ENCODE measurements around the gene PTPRF. TPM values are rescaled to one million over a fixed set of nuclear protein-coding genes. Genes with fewer than 3 reads are reported as not detected.

The PTPRF gene
- total RNA-seq, 1 donor from 2014 or later = 66.7 TPM

DNA sequence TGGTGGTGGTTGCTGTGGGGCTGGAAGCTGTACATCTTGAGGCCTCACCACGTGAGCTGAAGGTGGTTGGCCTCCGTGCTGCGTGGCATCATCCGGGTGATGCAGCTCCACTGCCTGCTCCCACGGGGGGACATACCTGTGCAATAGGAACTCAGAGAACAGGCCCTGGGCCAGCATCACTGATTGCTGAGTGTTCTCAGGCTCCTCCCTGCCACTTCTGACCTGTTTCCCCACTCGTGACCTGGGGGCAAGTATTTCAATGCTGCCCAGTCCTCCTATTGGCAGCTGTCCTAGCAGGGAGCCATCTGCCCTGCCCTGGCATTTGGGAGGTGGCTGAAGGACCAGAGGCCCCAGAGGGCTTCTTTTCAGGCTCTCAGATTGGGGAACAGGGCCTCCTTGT lies 26.1 kb downstream of the PTPRF start:
- DNase-seq (ENCODE audit: low spot score) = no peak
- TF ChIP-seq, protein P1, sequence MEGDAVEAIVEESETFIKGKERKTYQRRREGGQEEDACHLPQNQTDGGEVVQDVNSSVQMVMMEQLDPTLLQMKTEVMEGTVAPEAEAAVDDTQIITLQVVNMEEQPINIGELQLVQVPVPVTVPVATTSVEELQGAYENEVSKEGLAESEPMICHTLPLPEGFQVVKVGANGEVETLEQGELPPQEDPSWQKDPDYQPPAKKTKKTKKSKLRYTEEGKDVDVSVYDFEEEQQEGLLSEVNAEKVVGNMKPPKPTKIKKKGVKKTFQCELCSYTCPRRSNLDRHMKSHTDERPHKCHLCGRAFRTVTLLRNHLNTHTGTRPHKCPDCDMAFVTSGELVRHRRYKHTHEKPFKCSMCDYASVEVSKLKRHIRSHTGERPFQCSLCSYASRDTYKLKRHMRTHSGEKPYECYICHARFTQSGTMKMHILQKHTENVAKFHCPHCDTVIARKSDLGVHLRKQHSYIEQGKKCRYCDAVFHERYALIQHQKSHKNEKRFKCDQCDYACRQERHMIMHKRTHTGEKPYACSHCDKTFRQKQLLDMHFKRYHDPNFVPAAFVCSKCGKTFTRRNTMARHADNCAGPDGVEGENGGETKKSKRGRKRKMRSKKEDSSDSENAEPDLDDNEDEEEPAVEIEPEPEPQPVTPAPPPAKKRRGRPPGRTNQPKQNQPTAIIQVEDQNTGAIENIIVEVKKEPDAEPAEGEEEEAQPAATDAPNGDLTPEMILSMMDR (IDR thresholded peaks at IDR 0.05) = no peak
- Mint-ChIP-seq H3K4me1 (ENCODE audit: low read depth) (peaks cover 2% of the 10 kb centered on the region), H3K9me3 (ENCODE audit: low read depth) (no peaks in the 10 kb centered on the region), H3K36me3 (ENCODE audit: low read depth) (peaks cover 9% of the 10 kb centered on the region), H3K27ac (ENCODE audit: unreplicated experiment) (no peak overlapping the region), H3K27me3 (ENCODE audit: low read depth) (no peaks in the 10 kb centered on the region), H3K4me3 (ENCODE audit: unreplicated experiment) (no peak overlapping the region)

GRCh38 chr1:43557744-43558245 lies 27.1 kb downstream of the PTPRF start:
- no peak overlapping the region for H3K4me3 Mint-ChIP-seq (ENCODE audit: unreplicated experiment)
- H3K9me3 Mint-ChIP-seq (ENCODE audit: low read depth) = no peaks in the 10 kb centered on the region
- no peaks in the 10 kb centered on the region for H3K27me3 Mint-ChIP-seq (ENCODE audit: low read depth)

GRCh38 chr1:43558346-43558841 lies 27.7 kb downstream of the PTPRF start:
- H3K36me3 Mint-ChIP-seq (ENCODE audit: low read depth) = peaks cover 9% of the 10 kb centered on the region
- peak overlapping the region; percentile 57 for H3K27ac Mint-ChIP-seq (ENCODE audit: unreplicated experiment)
- TF ChIP-seq, protein P1 (IDR thresholded peaks at IDR 0.05) = no peak
- H3K4me1 Mint-ChIP-seq (ENCODE audit: low read depth) = peaks cover 2% of the 10 kb centered on the region
- H3K9me3 Mint-ChIP-seq (ENCODE audit: low read depth) = no peaks in the 10 kb centered on the region
- DNase-seq (ENCODE audit: low spot score) = no peak
- no peaks in the 10 kb centered on the region for H3K27me3 Mint-ChIP-seq (ENCODE audit: low read depth)
- H3K4me3 Mint-ChIP-seq (ENCODE audit: unreplicated experiment) = no peak overlapping the region

More at GRCh38 chr1:43557744-43558245, 27.1 kb downstream of the PTPRF start:
- Mint-ChIP-seq H3K27ac (ENCODE audit: unreplicated experiment) (no peak overlapping the region), H3K36me3 (ENCODE audit: low read depth) (peaks cover 9% of the 10 kb centered on the region), H3K4me1 (ENCODE audit: low read depth) (peaks cover 2% of the 10 kb centered on the region)
- no peak for DNase-seq (ENCODE audit: low spot score)
- TF ChIP-seq, protein P1 (IDR thresholded peaks at IDR 0.05) = no peak

- Mint-ChIP-seq H3K27me3 (ENCODE audit: low read depth) (no peaks in the 10 kb centered on the region), H3K9me3 (ENCODE audit: low read depth) (no peaks in the 10 kb centered on the region), H3K36me3 (ENCODE audit: low read depth) (peaks cover 3% of the 10 kb centered on the region), H3K4me1 (ENCODE audit: low read depth) (peaks cover 14% of the 10 kb centered on the region), H3K4me3 (ENCODE audit: unreplicated experiment) (no peak overlapping the region), H3K27ac (ENCODE audit: unreplicated experiment) (no peak overlapping the region)
- TF ChIP-seq, protein P1 (IDR thresholded peaks at IDR 0.05) = no peak
- DNase-seq (ENCODE audit: low spot score) = no peak
These were observed 29.0 kb downstream of the PTPRF start for GRCh38 chr1:43559714-43560113.

- H3K4me1 Mint-ChIP-seq (ENCODE audit: low read depth) = peaks cover 18% of the 10 kb centered on the region
- no peak overlapping the region for H3K4me3 Mint-ChIP-seq (ENCODE audit: unreplicated experiment)
- H3K9me3 Mint-ChIP-seq (ENCODE audit: low read depth) = no peaks in the 10 kb centered on the region
- peaks cover 3% of the 10 kb centered on the region for H3K36me3 Mint-ChIP-seq (ENCODE audit: low read depth)
- H3K27me3 Mint-ChIP-seq (ENCODE audit: low read depth) = no peaks in the 10 kb centered on the region
- DNase-seq (ENCODE audit: low spot score) = no peak
- TF ChIP-seq, protein P1 (IDR thresholded peaks at IDR 0.05) = no peak
- no peak overlapping the region for H3K27ac Mint-ChIP-seq (ENCODE audit: unreplicated experiment)
These were observed 29.6 kb downstream of the PTPRF start for GRCh38 chr1:43560286-43560685.
